Stimulated activated naive B cell treated with anti-CD40 and anti-IgM and Interleukin-4, amounts not matched to agents 10 μg/mL and 1 μg/mL and 100 μg/mL, for 72 hours (primary cell): ENCODE measurements around the gene LMF2.
"Not testable (repeated sequence)": the region's sequence is repeated elsewhere in the genome, so short reads cannot be mapped to it uniquely, and the experiment has no call there.

ENCODE experiments used
- ATAC-seq, 2 donors: fragments of 150-1000 bp; cut with Tn5 transposase; replicated peaks; 2 replicates each; pipeline ENCODE4 v1.10.0; 2021; ENCODE audit warnings: moderate library complexity in 1 of 2
- DNase-seq: peaks from one replicate; pipeline ENCODE4 v3.0.0; 2021
- H3K27ac Mint-ChIP-seq: one replicate; pipeline ENCODE4 v1.8.0; 2022; ENCODE audit warnings: mild to moderate bottlenecking, mixed read lengths
- H3K27me3 Mint-ChIP-seq, 2 donors: one replicate each; pipeline ENCODE4 v1.8.0; 2022; ENCODE audit warnings: mixed read lengths in 2 of 2
- H3K36me3 Mint-ChIP-seq, 2 donors: one replicate each; pipeline ENCODE4 v1.8.0; 2022; ENCODE audit warnings: mixed read lengths in 2 of 2, mild to moderate bottlenecking in 1 of 2
- H3K4me1 Mint-ChIP-seq, 2 donors: one replicate each; pipeline ENCODE4 v1.8.0; 2022; ENCODE audit warnings: mixed read lengths in 2 of 2, mild to moderate bottlenecking in 1 of 2
- H3K4me3 Mint-ChIP-seq, 2 donors: one replicate each; pipeline ENCODE4 v1.8.0; 2022; ENCODE audit warnings: mild to moderate bottlenecking in 2 of 2, mixed read lengths in 2 of 2, moderate library complexity in 1 of 2
- H3K9me3 Mint-ChIP-seq, 2 donors: one replicate each; pipeline ENCODE4 v1.8.0; 2022; ENCODE audit warnings: mixed read lengths in 2 of 2, mild to moderate bottlenecking in 1 of 2

LMF2 gene

GRCh38 chr22:50544078-50544745, 36.7 kb upstream of the LMF2 start:
- peak; percentile 71 for DNase-seq
- Mint-ChIP-seq H3K36me3 (peaks cover 0 to 4% of the 10 kb centered on the region in 2 donors), H3K4me3 (peak overlapping the region; percentile 62 to 75), H3K4me1 (peaks cover 27 to 65% of the 10 kb centered on the region in 2 donors), H3K27ac (peak overlapping the region; percentile 91), H3K27me3 (no peaks in the 10 kb centered on the region), H3K9me3 (peaks cover 0 to 4% of the 10 kb centered on the region in 2 donors)
- ATAC-seq: peak; percentile 45

- Mint-ChIP-seq H3K4me3 (peak overlapping the region; percentile 26 to 73), H3K27me3 (no peaks in the 10 kb centered on the region), H3K36me3 (peaks cover 0 to 9% of the 10 kb centered on the region in 2 donors), H3K27ac (peak overlapping the region; percentile 92), H3K4me1 (peaks cover 35 to 71% of the 10 kb centered on the region in 2 donors), H3K9me3 (peaks cover 0 to 4% of the 10 kb centered on the region in 2 donors)
- DNase-seq: peak; percentile 63
- peak; percentile 27 to 46 for ATAC-seq
These were observed 35.0 kb upstream of the LMF2 start for GRCh38 chr22:50542416-50542927.

- H3K4me3 Mint-ChIP-seq: peak overlapping the region; percentile 53 to 68
- H3K4me1 Mint-ChIP-seq: peaks cover 34 to 72% of the 10 kb centered on the region in 2 donors
- not testable (repeated sequence) for DNase-seq, ATAC-seq, H3K36me3 Mint-ChIP-seq, H3K9me3 Mint-ChIP-seq, H3K27me3 Mint-ChIP-seq
- peak overlapping the region; percentile 89 for H3K27ac Mint-ChIP-seq
These were observed 34.1 kb upstream of the LMF2 start for GRCh38 chr22:50541667-50542026.

GRCh38 chr22:50540381-50540780, 32.9 kb upstream of the LMF2 start:
- peak overlapping the region; percentile 89 for H3K27ac Mint-ChIP-seq
- peak overlapping the region; percentile 53 to 68 for H3K4me3 Mint-ChIP-seq
- no peak for ATAC-seq
- peaks cover 0 to 9% of the 10 kb centered on the region in 2 donors for H3K36me3 Mint-ChIP-seq
- no peak for DNase-seq
- no peaks in the 10 kb centered on the region for H3K27me3 Mint-ChIP-seq
- H3K4me1 Mint-ChIP-seq: peaks cover 32 to 72% of the 10 kb centered on the region in 2 donors
- peaks cover 0 to 4% of the 10 kb centered on the region in 2 donors for H3K9me3 Mint-ChIP-seq

GRCh38 chr22:50537765-50538164, 30.3 kb upstream of the LMF2 start:
- H3K27me3 Mint-ChIP-seq: no peaks in the 10 kb centered on the region
- peaks cover 44 to 73% of the 10 kb centered on the region in 2 donors for H3K4me1 Mint-ChIP-seq
- peak overlapping the region; percentile 27 to 67 for H3K4me3 Mint-ChIP-seq
- H3K27ac Mint-ChIP-seq: peak overlapping the region; percentile 91
- ATAC-seq: no peak
- H3K36me3 Mint-ChIP-seq: peaks cover 2 to 9% of the 10 kb centered on the region in 2 donors
- no peak for DNase-seq
- H3K9me3 Mint-ChIP-seq: peaks cover 0 to 4% of the 10 kb centered on the region in 2 donors

GRCh38 chr22:50536226-50536625, 28.7 kb upstream of the LMF2 start:
- Mint-ChIP-seq H3K4me3 (no peak overlapping the region), H3K9me3 (no peaks in the 10 kb centered on the region), H3K4me1 (peaks cover 42 to 68% of the 10 kb centered on the region in 2 donors), H3K27ac (no peak overlapping the region), H3K36me3 (peaks cover 2 to 6% of the 10 kb centered on the region in 2 donors), H3K27me3 (no peaks in the 10 kb centered on the region)
- ATAC-seq (no peak), DNase-seq (no peak)

- DNase-seq: no peak
- H3K9me3 Mint-ChIP-seq: no peaks in the 10 kb centered on the region
- H3K4me1 Mint-ChIP-seq: peaks cover 36 to 61% of the 10 kb centered on the region in 2 donors
- H3K36me3 Mint-ChIP-seq: peaks cover 6 to 9% of the 10 kb centered on the region in 2 donors
- no peak for ATAC-seq
- H3K27me3 Mint-ChIP-seq: no peaks in the 10 kb centered on the region
- peak overlapping the region; percentile 56 for H3K27ac Mint-ChIP-seq
- peak overlapping the region in 1 of 2 donors; percentile 41 for H3K4me3 Mint-ChIP-seq
These were observed 27.6 kb upstream of the LMF2 start for GRCh38 chr22:50535113-50535512.

GRCh38 chr22:50533856-50534711, 26.6 kb upstream of the LMF2 start:
- Mint-ChIP-seq H3K27ac (peak overlapping the region; percentile 90), H3K4me3 (peak overlapping the region; percentile 39 to 46), H3K4me1 (peaks cover 30 to 53% of the 10 kb centered on the region in 2 donors)
- H3K9me3 Mint-ChIP-seq, H3K36me3 Mint-ChIP-seq, H3K27me3 Mint-ChIP-seq, ATAC-seq, DNase-seq: not testable (repeated sequence)

- H3K9me3 Mint-ChIP-seq: no peaks in the 10 kb centered on the region
- no peaks in the 10 kb centered on the region for H3K27me3 Mint-ChIP-seq
- peaks cover 16 to 18% of the 10 kb centered on the region in 2 donors for H3K36me3 Mint-ChIP-seq
- H3K4me1 Mint-ChIP-seq: peaks cover 36 to 53% of the 10 kb centered on the region in 2 donors
- DNase-seq: no peak
- H3K27ac Mint-ChIP-seq: peak overlapping the region; percentile 92
- H3K4me3 Mint-ChIP-seq: peak overlapping the region; percentile 93 to 99
- no peak for ATAC-seq
These were observed 25.6 kb upstream of the LMF2 start for GRCh38 chr22:50532824-50533796.

GRCh38 chr22:50531962-50532674, 24.6 kb upstream of the LMF2 start:
- H3K9me3 Mint-ChIP-seq: no peaks in the 10 kb centered on the region
- DNase-seq (no peak), ATAC-seq (no peak)
- H3K4me3 Mint-ChIP-seq: peak overlapping the region; percentile 93 to 99
- H3K27ac Mint-ChIP-seq: peak overlapping the region; percentile 100
- no peaks in the 10 kb centered on the region for H3K27me3 Mint-ChIP-seq
- H3K36me3 Mint-ChIP-seq: peaks cover 24% of the 10 kb centered on the region in 2 donors
- peaks cover 40 to 57% of the 10 kb centered on the region in 2 donors for H3K4me1 Mint-ChIP-seq

GRCh38 chr22:50531546-50531961, 24.1 kb upstream of the LMF2 start:
- Mint-ChIP-seq H3K27ac (peak overlapping the region; percentile 100), H3K36me3 (peaks cover 29% of the 10 kb centered on the region in 2 donors), H3K4me3 (peak overlapping the region; percentile 93 to 99), H3K9me3 (no peaks in the 10 kb centered on the region), H3K4me1 (peaks cover 45 to 59% of the 10 kb centered on the region in 2 donors), H3K27me3 (no peaks in the 10 kb centered on the region)
- DNase-seq (peak; percentile 79), ATAC-seq (peak; percentile 55 to 56)

GRCh38 chr22:50530877-50531545, 23.5 kb upstream of the LMF2 start:
- H3K9me3 Mint-ChIP-seq: no peaks in the 10 kb centered on the region
- peaks cover 29% of the 10 kb centered on the region in 2 donors for H3K36me3 Mint-ChIP-seq
- peaks cover 45 to 60% of the 10 kb centered on the region in 2 donors for H3K4me1 Mint-ChIP-seq
- H3K27ac Mint-ChIP-seq: peak overlapping the region; percentile 100
- peak overlapping the region; percentile 93 to 99 for H3K4me3 Mint-ChIP-seq
- H3K27me3 Mint-ChIP-seq: no peaks in the 10 kb centered on the region
- peak; percentile 55 for ATAC-seq
- peak; percentile 85 for DNase-seq

GRCh38 chr22:50530580-50530876, 23.0 kb upstream of the LMF2 start:
- Mint-ChIP-seq H3K4me3 (peak overlapping the region; percentile 93 to 99), H3K27me3 (no peaks in the 10 kb centered on the region), H3K4me1 (peaks cover 45 to 62% of the 10 kb centered on the region in 2 donors), H3K27ac (peak overlapping the region; percentile 100), H3K9me3 (no peaks in the 10 kb centered on the region), H3K36me3 (peaks cover 29% of the 10 kb centered on the region in 2 donors)
- no peak for DNase-seq
- peak; percentile 2 to 7 for ATAC-seq
